ENCODE results near the gene CHMP2A. TPM values are rescaled to one million over a fixed set of nuclear protein-coding genes. Genes with fewer than 3 reads are reported as not detected.

The CHMP2A gene
- total and polyA plus RNA-seq, 2 of the 13 experiments (the other 11 are each of a cell fraction or from before 2014, with no cell fraction given), result 49.7 to 55.0 TPM

DNA sequence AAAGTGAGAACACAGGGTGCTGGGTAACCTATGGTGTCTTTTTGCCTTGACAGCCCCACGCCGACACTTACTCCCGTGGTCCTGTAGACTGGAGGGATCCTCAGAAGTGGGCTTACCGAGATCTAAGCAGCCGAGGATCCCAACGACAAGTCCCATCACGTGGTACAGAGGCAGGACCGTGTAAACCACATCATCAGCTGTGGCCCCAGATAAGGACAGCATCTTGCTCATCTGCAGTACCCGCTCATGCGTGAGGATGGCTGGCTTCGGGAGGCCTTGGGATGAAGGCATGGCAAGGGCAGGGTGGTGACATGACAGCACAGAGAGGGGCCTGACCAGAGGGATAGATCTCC, 45.2 kb downstream of the CHMP2A start (continued):
- TF ChIP-seq NKX3-1 (CRISPR knock-in tag; IDR thresholded peaks at IDR 0.05) (no peak), PPARG (CRISPR knock-in tag; conservative IDR thresholded peaks at IDR 0.05) (no peak), ZNF607 (CRISPR knock-in tag; IDR thresholded peaks at IDR 0.05; ENCODE audit: borderline replicate concordance) (no peak), ZFP36 (IDR thresholded peaks at IDR 0.05; ENCODE audit: borderline replicate concordance, low read depth, low read length, partially characterized antibody) (no peak), MATR3 (CRISPR knock-in tag; IDR thresholded peaks at IDR 0.05) (no peak), KDM6A (CRISPR knock-in tag; IDR thresholded peaks at IDR 0.05; ENCODE audit: low read depth) (no peak), NR2F6 (IDR thresholded peaks at IDR 0.05) (no peak), NR2F6 (CRISPR knock-in tag; IDR thresholded peaks at IDR 0.05) (no peak), ZNF746 (CRISPR knock-in tag; IDR thresholded peaks at IDR 0.05) (no peak), SRY (CRISPR knock-in tag; IDR thresholded peaks at IDR 0.05) (peak; percentile 67), ZNF747 (CRISPR knock-in tag; IDR thresholded peaks at IDR 0.05; ENCODE audit: borderline replicate concordance) (no peak)
- TF ChIP-seq, protein P1, sequence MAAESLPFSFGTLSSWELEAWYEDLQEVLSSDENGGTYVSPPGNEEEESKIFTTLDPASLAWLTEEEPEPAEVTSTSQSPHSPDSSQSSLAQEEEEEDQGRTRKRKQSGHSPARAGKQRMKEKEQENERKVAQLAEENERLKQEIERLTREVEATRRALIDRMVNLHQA (CRISPR knock-in tag; IDR thresholded peaks at IDR 0.05), result no peak
- TF ChIP-seq, protein P2, sequence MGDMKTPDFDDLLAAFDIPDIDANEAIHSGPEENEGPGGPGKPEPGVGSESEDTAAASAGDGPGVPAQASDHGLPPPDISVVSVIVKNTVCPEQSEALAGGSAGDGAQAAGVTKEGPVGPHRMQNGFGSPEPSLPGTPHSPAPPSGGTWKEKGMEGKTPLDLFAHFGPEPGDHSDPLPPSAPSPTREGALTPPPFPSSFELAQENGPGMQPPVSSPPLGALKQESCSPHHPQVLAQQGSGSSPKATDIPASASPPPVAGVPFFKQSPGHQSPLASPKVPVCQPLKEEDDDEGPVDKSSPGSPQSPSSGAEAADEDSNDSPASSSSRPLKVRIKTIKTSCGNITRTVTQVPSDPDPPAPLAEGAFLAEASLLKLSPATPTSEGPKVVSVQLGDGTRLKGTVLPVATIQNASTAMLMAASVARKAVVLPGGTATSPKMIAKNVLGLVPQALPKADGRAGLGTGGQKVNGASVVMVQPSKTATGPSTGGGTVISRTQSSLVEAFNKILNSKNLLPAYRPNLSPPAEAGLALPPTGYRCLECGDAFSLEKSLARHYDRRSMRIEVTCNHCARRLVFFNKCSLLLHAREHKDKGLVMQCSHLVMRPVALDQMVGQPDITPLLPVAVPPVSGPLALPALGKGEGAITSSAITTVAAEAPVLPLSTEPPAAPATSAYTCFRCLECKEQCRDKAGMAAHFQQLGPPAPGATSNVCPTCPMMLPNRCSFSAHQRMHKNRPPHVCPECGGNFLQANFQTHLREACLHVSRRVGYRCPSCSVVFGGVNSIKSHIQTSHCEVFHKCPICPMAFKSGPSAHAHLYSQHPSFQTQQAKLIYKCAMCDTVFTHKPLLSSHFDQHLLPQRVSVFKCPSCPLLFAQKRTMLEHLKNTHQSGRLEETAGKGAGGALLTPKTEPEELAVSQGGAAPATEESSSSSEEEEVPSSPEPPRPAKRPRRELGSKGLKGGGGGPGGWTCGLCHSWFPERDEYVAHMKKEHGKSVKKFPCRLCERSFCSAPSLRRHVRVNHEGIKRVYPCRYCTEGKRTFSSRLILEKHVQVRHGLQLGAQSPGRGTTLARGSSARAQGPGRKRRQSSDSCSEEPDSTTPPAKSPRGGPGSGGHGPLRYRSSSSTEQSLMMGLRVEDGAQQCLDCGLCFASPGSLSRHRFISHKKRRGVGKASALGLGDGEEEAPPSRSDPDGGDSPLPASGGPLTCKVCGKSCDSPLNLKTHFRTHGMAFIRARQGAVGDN (CRISPR knock-in tag; IDR thresholded peaks at IDR 0.05), result peak; percentile 72
- TF ChIP-seq, protein P3, sequence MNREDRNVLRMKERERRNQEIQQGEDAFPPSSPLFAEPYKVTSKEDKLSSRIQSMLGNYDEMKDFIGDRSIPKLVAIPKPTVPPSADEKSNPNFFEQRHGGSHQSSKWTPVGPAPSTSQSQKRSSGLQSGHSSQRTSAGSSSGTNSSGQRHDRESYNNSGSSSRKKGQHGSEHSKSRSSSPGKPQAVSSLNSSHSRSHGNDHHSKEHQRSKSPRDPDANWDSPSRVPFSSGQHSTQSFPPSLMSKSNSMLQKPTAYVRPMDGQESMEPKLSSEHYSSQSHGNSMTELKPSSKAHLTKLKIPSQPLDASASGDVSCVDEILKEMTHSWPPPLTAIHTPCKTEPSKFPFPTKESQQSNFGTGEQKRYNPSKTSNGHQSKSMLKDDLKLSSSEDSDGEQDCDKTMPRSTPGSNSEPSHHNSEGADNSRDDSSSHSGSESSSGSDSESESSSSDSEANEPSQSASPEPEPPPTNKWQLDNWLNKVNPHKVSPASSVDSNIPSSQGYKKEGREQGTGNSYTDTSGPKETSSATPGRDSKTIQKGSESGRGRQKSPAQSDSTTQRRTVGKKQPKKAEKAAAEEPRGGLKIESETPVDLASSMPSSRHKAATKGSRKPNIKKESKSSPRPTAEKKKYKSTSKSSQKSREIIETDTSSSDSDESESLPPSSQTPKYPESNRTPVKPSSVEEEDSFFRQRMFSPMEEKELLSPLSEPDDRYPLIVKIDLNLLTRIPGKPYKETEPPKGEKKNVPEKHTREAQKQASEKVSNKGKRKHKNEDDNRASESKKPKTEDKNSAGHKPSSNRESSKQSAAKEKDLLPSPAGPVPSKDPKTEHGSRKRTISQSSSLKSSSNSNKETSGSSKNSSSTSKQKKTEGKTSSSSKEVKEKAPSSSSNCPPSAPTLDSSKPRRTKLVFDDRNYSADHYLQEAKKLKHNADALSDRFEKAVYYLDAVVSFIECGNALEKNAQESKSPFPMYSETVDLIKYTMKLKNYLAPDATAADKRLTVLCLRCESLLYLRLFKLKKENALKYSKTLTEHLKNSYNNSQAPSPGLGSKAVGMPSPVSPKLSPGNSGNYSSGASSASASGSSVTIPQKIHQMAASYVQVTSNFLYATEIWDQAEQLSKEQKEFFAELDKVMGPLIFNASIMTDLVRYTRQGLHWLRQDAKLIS (CRISPR knock-in tag; IDR thresholded peaks at IDR 0.05), result no peak
- TF ChIP-seq, protein P4, sequence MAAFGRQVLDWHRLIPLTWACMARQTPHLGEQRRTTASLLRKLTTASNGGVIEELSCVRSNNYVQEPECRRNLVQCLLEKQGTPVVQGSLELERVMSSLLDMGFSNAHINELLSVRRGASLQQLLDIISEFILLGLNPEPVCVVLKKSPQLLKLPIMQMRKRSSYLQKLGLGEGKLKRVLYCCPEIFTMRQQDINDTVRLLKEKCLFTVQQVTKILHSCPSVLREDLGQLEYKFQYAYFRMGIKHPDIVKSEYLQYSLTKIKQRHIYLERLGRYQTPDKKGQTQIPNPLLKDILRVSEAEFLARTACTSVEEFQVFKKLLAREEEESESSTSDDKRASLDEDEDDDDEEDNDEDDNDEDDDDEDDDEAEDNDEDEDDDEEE (CRISPR knock-in tag; IDR thresholded peaks at IDR 0.05), result 0 out of 2 replicates have a peak, but pooled peaks have one; percentile 24
